Body of pancreas (tissue), 4 donors: ENCODE measurements around the gene BRAT1.

Experiments used
- CTCF ChIP-seq, 7 experiments: fragments of 450-650 bp in 4 of 7; fragments of 200-600 bp in 3 of 7; sonication (generic) in 3 of 7; IDR thresholded peaks; one replicate each; pipeline ENCODE4 v1.5.1; 2016 to 2019; ENCODE audit warnings: antibody characterized with exemption in 7 of 7
- POLR2A ChIP-seq, 3 donors: fragments of 450-650 bp; IDR thresholded peaks; one replicate each; pipeline ENCODE4 v1.6.1; 2016; ENCODE audit warnings: antibody characterized with exemption in 3 of 3, mild to moderate bottlenecking in 2 of 3

- no peak for TF ChIP-seq POLR2A (IDR thresholded peaks at IDR 0.05)
- TF ChIP-seq CTCF (IDR thresholded peaks at IDR 0.05), result no peak
Observed at GRCh38 chr7:2507208-2507916, 48.0 kb downstream of the BRAT1 start.
